IMR-90 (cell line): Measurements from ENCODE around the gene ZNF300. TPM values are rescaled to one million over a fixed set of nuclear protein-coding genes. Genes with fewer than 3 reads are reported as not detected.

Experiments used
- ATAC-seq: fragments of 200-7000 bp; cut with Tn5 transposase; 2 replicates; pipeline ENCODE4 v1.9.1; 2020; ENCODE audit warnings: low read depth, mild to moderate bottlenecking, moderate library complexity
- BruUV-seq: library from RNA; stranded (reverse); fragments of 400-500 nt; replicated peaks from 2 replicates; lab custom pipeline; 2021; lab: Mats Ljungman, UMichigan
- CTCF ChIA-PET: fragments of 300-600 bp; formaldehyde crosslinking; extraction: SDS; loops from one replicate; lab custom pipeline; 2021; ENCODE audit warnings: antibody characterized with exemption; lab: Yijun Ruan, JAX
- POLR2A ChIA-PET: fragments of 300-600 bp; sonication (Branson Sonifier 250); formaldehyde crosslinking; loops from one replicate; lab custom pipeline; 2022; ENCODE audit warnings: antibody characterized with exemption; ENCODE audit not compliant: unreplicated experiment; lab: Charles Lee
- DNase-seq: peaks from one replicate; pipeline ENCODE4 v3.0.0; 2013
- H2AFZ ChIP-seq: replicated peaks from 2 replicates; pipeline ENCODE3; 2013; ENCODE audit warnings: low read length, mild to moderate bottlenecking; ENCODE audit not compliant: poor library complexity
- H2AK5ac ChIP-seq: 2 replicates; pipeline ENCODE4 v1.6.1; 2013; ENCODE audit warnings: low read depth, low read length, inconsistent platforms
- H2AK9ac ChIP-seq: replicated peaks from 2 replicates; pipeline ENCODE3; 2013; ENCODE audit warnings: mild to moderate bottlenecking, low read depth, low read length, moderate library complexity; ENCODE audit not compliant: poor library complexity
- H2BK120ac ChIP-seq: 2 replicates; pipeline ENCODE4 v1.6.1; 2013; ENCODE audit warnings: low read depth, low read length, inconsistent platforms
- H2BK15ac ChIP-seq: 3 replicates; pipeline ENCODE4 v1.6.1; 2013; ENCODE audit warnings: low read depth, low read length, inconsistent platforms
- H2BK20ac ChIP-seq: 2 replicates; pipeline ENCODE4 v1.6.1; 2013; ENCODE audit warnings: low read depth, mild to moderate bottlenecking, inconsistent platforms, low read length, moderate library complexity
- H2BK5ac ChIP-seq: 2 replicates; pipeline ENCODE4 v1.6.1; 2013; ENCODE audit warnings: mild to moderate bottlenecking, low read depth, low read length, inconsistent platforms; ENCODE audit not compliant: poor library complexity, severe bottlenecking
- H3K14ac ChIP-seq: replicated peaks from 2 replicates; pipeline ENCODE4 v1.6.1; 2013; ENCODE audit warnings: low read depth, low read length, inconsistent platforms
- H3K18ac ChIP-seq: 2 replicates; pipeline ENCODE4 v1.6.1; 2013; ENCODE audit warnings: low read depth, low read length, control low read depth
- H3K23ac ChIP-seq: 2 replicates; pipeline ENCODE4 v1.6.1; 2013; ENCODE audit warnings: low read depth, low read length, inconsistent platforms
- H3K27ac ChIP-seq: 2 replicates; pipeline ENCODE4 v1.5.1; 2013; ENCODE audit warnings: mild to moderate bottlenecking, control low read depth, low read length; ENCODE audit not compliant: insufficient read depth
- H3K27me3 ChIP-seq: 2 replicates; pipeline ENCODE4 v1.6.1; 2013; ENCODE audit warnings: low read length; ENCODE audit not compliant: control insufficient read depth, insufficient read depth
- H3K36me3 ChIP-seq: 2 replicates; pipeline ENCODE4 v1.6.1; 2013; ENCODE audit warnings: low read length, mixed read lengths; ENCODE audit not compliant: control insufficient read depth, insufficient read depth
- H3K4ac ChIP-seq: 2 replicates; pipeline ENCODE4 v1.6.1; 2013; ENCODE audit warnings: low read depth, low read length, inconsistent platforms
- H3K4me1 ChIP-seq: 2 replicates; pipeline ENCODE4 v1.6.1; 2013; ENCODE audit warnings: low read length, mixed read lengths; ENCODE audit not compliant: control insufficient read depth, insufficient read depth
- H3K4me2 ChIP-seq: 2 replicates; pipeline ENCODE4 v1.6.1; 2013; ENCODE audit warnings: low read depth, mild to moderate bottlenecking, control low read depth, low read length, moderate library complexity
- H3K4me3 ChIP-seq: 2 replicates; pipeline ENCODE4 v1.5.1; 2013; ENCODE audit warnings: low read depth, mild to moderate bottlenecking, control low read depth, low read length, moderate library complexity; ENCODE audit not compliant: insufficient read depth
- H3K56ac ChIP-seq: 2 replicates; pipeline ENCODE4 v1.6.1; 2013; ENCODE audit warnings: low read length, inconsistent platforms; ENCODE audit not compliant: insufficient read depth; ENCODE audit errors: extremely low read depth
- H3K79me1 ChIP-seq, 2 experiments: 2 replicates each; pipeline ENCODE4 v1.6.1; 2013; ENCODE audit warnings: low read length in 2 of 2, inconsistent platforms in 1 of 2, low read depth in 1 of 2
- H3K9ac ChIP-seq: 2 replicates; pipeline ENCODE4 v1.6.1; 2013; ENCODE audit warnings: low read depth, low read length, control low read depth
- H3K9me1 ChIP-seq: 2 replicates; pipeline ENCODE4 v1.6.1; 2013; ENCODE audit warnings: low read length, inconsistent platforms; ENCODE audit not compliant: insufficient read depth
- H3K9me3 ChIP-seq: 2 replicates; pipeline ENCODE4 v1.6.1; 2013; ENCODE audit warnings: low read length; ENCODE audit not compliant: control insufficient read depth, insufficient read depth
- H4K20me1 ChIP-seq: 2 replicates; pipeline ENCODE4 v1.6.1; 2013; ENCODE audit warnings: low read length, inconsistent platforms; ENCODE audit not compliant: insufficient read depth
- H4K5ac ChIP-seq: 2 replicates; pipeline ENCODE4 v1.6.1; 2013; ENCODE audit warnings: mild to moderate bottlenecking, low read depth, low read length, control low read depth
- H4K8ac ChIP-seq, 2 experiments: 2 replicates each; pipeline ENCODE4 v1.6.1; 2013; ENCODE audit warnings: low read depth in 2 of 2, low read length in 2 of 2, control low read depth in 1 of 2, inconsistent platforms in 1 of 2
- H4K91ac ChIP-seq: 2 replicates; pipeline ENCODE4 v1.6.1; 2013; ENCODE audit warnings: low read depth, low read length, inconsistent platforms; ENCODE audit not compliant: insufficient read depth
- CEBPB ChIP-seq: IDR thresholded peaks from 2 replicates; pipeline ENCODE4 v1.6.1; 2012; ENCODE audit warnings: low read depth, low read length, improper control_type of control experiment
- ELK1 ChIP-seq: fragments of 150-350 bp; IDR thresholded peaks from 2 replicates; pipeline ENCODE4 v1.6.1; 2016; ENCODE audit warnings: low read depth, mild to moderate bottlenecking, low read length, moderate library complexity, borderline replicate concordance
- WGBS, 2 experiments: methylation state at CpG; one replicate each; pipeline versions ENCODE4 v1.1.5 to v1.1.7; 2013; ENCODE audit warnings: missing lambda C conversion rate in 2 of 2; ENCODE audit not compliant: insufficient read length in 1 of 2; ENCODE audit errors: extremely low coverage in 2 of 2; 5-methylcytosine and 5-hydroxymethylcytosine counted together
- dilution Hi-C: fragments of 300-500 bp; cut with HindIII; formaldehyde crosslinking; loops from one replicate; pipeline ENCODE4 v1.14.3; 2018; ENCODE audit warnings: low sequenced_read_pairs; ENCODE audit not compliant: unreplicated experiment
- in situ Hi-C: fragments of 300-500 bp; cut with MboI; formaldehyde crosslinking; loops from 3 replicates; pipeline ENCODE4 v1.14.3; 2019; ENCODE audit warnings: low sequenced_read_pairs, inconsistent platforms, mixed read lengths
- intact Hi-C: fragments of 100-400 bp; cut with micrococcal nuclease; formaldehyde crosslinking; loops from 2 replicates; pipeline ENCODE4 v1.10.0; 2022
- polyA plus RNA-seq, 3 experiments: library from polyadenylated mRNA; depleted of rRNA; stranded (reverse); fragments of >200 nt; gene quantifications; 2 replicates each; pipeline ENCODE4 v1.2.3, GENCODE V29; 2012; ENCODE audit warnings: low replicate concordance in 1 of 3
- total RNA-seq: library from RNA; depleted of rRNA; stranded (reverse); fragments of >200 nt; gene quantifications from 2 replicates; pipeline ENCODE4 v1.2.3, GENCODE V29; 2012

ZNF300 gene
- total and polyA plus RNA-seq, 2 of the 4 experiments (the other 2 are of a cell fraction), result 5.2 to 6.1 TPM

- in situ Hi-C loops (no loop called here), intact Hi-C loops (no loop called here), dilution Hi-C loops (no loop called here)
- WGBS, 2 experiments, result no CpG with 5 or more reads among the region's 1 CpG
- Histone ChIP-seq H3K27me3 (no peaks in the 10 kb centered on the region), H3K56ac (no peak overlapping the region), H3K36me3 (no peaks in the 10 kb centered on the region), H2BK15ac (no peak overlapping the region), H3K23ac (no peak overlapping the region), H2AK5ac (no peak overlapping the region), H2AFZ (no peak overlapping the region), H2BK5ac (no peak overlapping the region), H3K4me3 (no peak overlapping the region), H4K20me1 (no peaks in the 10 kb centered on the region), H4K91ac (no peak overlapping the region), H3K4ac (no peak overlapping the region), H4K8ac (no peak overlapping the region), H2BK20ac (no peak overlapping the region), H3K4me2 (no peak overlapping the region), H3K14ac (no peak overlapping the region), H3K9ac (no peak overlapping the region), H4K5ac (no peak overlapping the region), H3K79me1 (no peaks in the 10 kb centered on the region), H3K4me1 (no peaks in the 10 kb centered on the region), H3K9me1 (no peaks in the 10 kb centered on the region), H2AK9ac (no peak overlapping the region), H3K27ac (no peak overlapping the region), H2BK120ac (no peak overlapping the region), H3K18ac (no peak overlapping the region), H3K9me3 (peaks cover 32% of the 10 kb centered on the region)
- no peak for TF ChIP-seq CEBPB
- TF ChIP-seq ELK1, result no peak
- ChIA-PET CTCF (no interaction called here), POLR2A (no interaction called here)
- no TSS peak for BruUV-seq
- DNase-seq (peak; percentile 5), ATAC-seq (no peak)
Observed at GRCh38 chr5:150945486-150945885, 40.7 kb upstream of the ZNF300 start.
